ENCODE measurements around the gene HDHD2. TPM values are rescaled to one million over a fixed set of nuclear protein-coding genes. Genes with fewer than 3 reads are reported as not detected.

Gene HDHD2
- total and polyA plus RNA-seq, 4 donors, result 17.0 to 23.0 (median 18.5) TPM

DNA sequence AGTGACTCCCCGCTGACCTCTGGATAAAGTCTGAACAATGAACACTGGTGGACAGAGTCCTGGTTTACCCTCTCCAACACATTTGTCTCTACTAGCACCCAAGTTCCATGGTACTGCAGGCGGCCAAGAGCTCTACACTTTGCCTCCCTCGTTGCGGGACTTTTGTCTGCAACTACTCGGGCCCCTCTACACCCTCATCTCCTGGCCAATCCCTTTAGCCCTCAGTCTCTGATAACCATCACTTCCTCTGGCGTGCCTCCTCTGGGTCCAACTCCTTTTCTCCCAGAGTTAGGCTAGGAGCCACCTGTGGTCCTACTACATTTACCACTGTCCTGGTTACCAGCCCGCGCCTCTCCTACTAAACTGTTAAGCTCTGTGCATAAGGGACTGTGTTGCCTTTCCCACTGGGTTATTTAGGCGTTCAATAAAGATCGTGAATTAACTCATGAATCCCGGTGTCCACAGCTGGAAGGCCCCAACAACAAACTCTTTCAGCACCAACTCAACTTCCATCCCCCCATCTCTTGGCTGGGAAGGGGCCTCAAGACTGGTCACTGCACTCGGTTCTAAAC is 757 bp downstream of the HDHD2 start:
- TF ChIP-seq, protein P1, sequence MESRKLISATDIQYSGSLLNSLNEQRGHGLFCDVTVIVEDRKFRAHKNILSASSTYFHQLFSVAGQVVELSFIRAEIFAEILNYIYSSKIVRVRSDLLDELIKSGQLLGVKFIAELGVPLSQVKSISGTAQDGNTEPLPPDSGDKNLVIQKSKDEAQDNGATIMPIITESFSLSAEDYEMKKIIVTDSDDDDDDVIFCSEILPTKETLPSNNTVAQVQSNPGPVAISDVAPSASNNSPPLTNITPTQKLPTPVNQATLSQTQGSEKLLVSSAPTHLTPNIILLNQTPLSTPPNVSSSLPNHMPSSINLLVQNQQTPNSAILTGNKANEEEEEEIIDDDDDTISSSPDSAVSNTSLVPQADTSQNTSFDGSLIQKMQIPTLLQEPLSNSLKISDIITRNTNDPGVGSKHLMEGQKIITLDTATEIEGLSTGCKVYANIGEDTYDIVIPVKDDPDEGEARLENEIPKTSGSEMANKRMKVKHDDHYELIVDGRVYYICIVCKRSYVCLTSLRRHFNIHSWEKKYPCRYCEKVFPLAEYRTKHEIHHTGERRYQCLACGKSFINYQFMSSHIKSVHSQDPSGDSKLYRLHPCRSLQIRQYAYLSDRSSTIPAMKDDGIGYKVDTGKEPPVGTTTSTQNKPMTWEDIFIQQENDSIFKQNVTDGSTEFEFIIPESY (IDR thresholded peaks at IDR 0.05), result no peak
- TF ChIP-seq, protein P2, sequence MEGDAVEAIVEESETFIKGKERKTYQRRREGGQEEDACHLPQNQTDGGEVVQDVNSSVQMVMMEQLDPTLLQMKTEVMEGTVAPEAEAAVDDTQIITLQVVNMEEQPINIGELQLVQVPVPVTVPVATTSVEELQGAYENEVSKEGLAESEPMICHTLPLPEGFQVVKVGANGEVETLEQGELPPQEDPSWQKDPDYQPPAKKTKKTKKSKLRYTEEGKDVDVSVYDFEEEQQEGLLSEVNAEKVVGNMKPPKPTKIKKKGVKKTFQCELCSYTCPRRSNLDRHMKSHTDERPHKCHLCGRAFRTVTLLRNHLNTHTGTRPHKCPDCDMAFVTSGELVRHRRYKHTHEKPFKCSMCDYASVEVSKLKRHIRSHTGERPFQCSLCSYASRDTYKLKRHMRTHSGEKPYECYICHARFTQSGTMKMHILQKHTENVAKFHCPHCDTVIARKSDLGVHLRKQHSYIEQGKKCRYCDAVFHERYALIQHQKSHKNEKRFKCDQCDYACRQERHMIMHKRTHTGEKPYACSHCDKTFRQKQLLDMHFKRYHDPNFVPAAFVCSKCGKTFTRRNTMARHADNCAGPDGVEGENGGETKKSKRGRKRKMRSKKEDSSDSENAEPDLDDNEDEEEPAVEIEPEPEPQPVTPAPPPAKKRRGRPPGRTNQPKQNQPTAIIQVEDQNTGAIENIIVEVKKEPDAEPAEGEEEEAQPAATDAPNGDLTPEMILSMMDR (IDR thresholded peaks at IDR 0.05; ENCODE audit: low read depth, low read length, missing input control), result no peak
- no peak for TF ChIP-seq EGR1 (IDR thresholded peaks at IDR 0.05; ENCODE audit: low read depth in 2 of 2)
- no peak for TF ChIP-seq FOXA2 (IDR thresholded peaks at IDR 0.05)
- no peak for TF ChIP-seq JUND (IDR thresholded peaks at IDR 0.05)
- no peak for TF ChIP-seq TAF1 (conservative IDR thresholded peaks at IDR 0.05)
- TF ChIP-seq RXRA (IDR thresholded peaks at IDR 0.05), result no peak
- no peak for TF ChIP-seq GABPA (IDR thresholded peaks at IDR 0.05 in 1 of 2, conservative IDR thresholded peaks at IDR 0.05 in 1 of 2)
- TF ChIP-seq RAD21 (IDR thresholded peaks at IDR 0.05), result no peak
- TF ChIP-seq, protein P3, sequence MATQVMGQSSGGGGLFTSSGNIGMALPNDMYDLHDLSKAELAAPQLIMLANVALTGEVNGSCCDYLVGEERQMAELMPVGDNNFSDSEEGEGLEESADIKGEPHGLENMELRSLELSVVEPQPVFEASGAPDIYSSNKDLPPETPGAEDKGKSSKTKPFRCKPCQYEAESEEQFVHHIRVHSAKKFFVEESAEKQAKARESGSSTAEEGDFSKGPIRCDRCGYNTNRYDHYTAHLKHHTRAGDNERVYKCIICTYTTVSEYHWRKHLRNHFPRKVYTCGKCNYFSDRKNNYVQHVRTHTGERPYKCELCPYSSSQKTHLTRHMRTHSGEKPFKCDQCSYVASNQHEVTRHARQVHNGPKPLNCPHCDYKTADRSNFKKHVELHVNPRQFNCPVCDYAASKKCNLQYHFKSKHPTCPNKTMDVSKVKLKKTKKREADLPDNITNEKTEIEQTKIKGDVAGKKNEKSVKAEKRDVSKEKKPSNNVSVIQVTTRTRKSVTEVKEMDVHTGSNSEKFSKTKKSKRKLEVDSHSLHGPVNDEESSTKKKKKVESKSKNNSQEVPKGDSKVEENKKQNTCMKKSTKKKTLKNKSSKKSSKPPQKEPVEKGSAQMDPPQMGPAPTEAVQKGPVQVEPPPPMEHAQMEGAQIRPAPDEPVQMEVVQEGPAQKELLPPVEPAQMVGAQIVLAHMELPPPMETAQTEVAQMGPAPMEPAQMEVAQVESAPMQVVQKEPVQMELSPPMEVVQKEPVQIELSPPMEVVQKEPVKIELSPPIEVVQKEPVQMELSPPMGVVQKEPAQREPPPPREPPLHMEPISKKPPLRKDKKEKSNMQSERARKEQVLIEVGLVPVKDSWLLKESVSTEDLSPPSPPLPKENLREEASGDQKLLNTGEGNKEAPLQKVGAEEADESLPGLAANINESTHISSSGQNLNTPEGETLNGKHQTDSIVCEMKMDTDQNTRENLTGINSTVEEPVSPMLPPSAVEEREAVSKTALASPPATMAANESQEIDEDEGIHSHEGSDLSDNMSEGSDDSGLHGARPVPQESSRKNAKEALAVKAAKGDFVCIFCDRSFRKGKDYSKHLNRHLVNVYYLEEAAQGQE (IDR thresholded peaks at IDR 0.05), result no peak
- TF ChIP-seq HNF4G (IDR thresholded peaks at IDR 0.05), result no peak
- TF ChIP-seq YY1 (IDR thresholded peaks at IDR 0.05), result no peak
- TF ChIP-seq, protein P4, sequence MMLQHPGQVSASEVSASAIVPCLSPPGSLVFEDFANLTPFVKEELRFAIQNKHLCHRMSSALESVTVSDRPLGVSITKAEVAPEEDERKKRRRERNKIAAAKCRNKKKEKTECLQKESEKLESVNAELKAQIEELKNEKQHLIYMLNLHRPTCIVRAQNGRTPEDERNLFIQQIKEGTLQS (IDR thresholded peaks at IDR 0.05), result no peak
- TF ChIP-seq FOXA1 (IDR thresholded peaks at IDR 0.05), result no peak
- WGBS, result 29% methylated on average over 12 of the region's 12 CpGs

DNA sequence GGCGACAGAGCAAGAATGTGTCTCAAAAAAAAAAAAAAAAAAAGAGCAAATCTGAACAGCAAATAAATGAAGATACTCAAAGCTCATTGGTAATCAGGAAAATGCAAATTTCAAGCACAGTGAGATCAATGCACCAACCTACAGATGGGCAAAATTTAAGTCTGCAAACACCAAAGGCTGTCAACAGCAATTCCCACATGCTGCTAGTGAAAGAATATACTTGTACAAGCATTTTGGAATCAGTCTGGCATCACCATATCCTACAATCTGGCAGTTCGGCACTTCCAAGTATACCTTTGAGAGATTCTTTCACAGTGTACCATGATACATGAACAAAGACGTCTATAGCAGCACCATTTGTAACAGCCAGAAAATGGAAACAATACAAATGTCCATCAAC is 4.1 kb downstream of the HDHD2 start:
- Histone ChIP-seq H3K4me3 (ENCODE audit: low read depth in 1 of 3, low read length in 3 of 3) (no peak overlapping the region), H3K9me3 (ENCODE audit: control insufficient read depth in 4 of 4, low read length in 3 of 4) (no peaks in the 10 kb centered on the region), H3K4me1 (ENCODE audit: control insufficient read depth in 4 of 4, insufficient read depth in 4 of 4, low read length in 3 of 4) (peaks cover 2 to 14% (median 6%) of the 10 kb centered on the region in 4 donors), H3K9ac (ENCODE audit: low read depth in 1 of 2, low read length in 2 of 2) (no peak overlapping the region), H3K27me3 (ENCODE audit: control insufficient read depth in 4 of 4, insufficient read depth in 4 of 4, low read length in 3 of 4) (no peaks in the 10 kb centered on the region), H3K27ac (ENCODE audit: low read depth in 1 of 2, low read length in 2 of 2) (no peak overlapping the region), H3K36me3 (ENCODE audit: control insufficient read depth in 4 of 4, insufficient read depth in 3 of 4, low read depth in 1 of 4, low read length in 3 of 4) (no peaks in the 10 kb centered on the region)
- WGBS, result 97% methylated on average over 3 of the region's 3 CpGs
- DNase-seq (ENCODE audit: low spot score), result no peak
- TF ChIP-seq YY1 (IDR thresholded peaks at IDR 0.05) (no peak), NR2F2 (IDR thresholded peaks at IDR 0.05) (no peak), RAD21 (IDR thresholded peaks at IDR 0.05) (no peak), HNF4A (conservative IDR thresholded peaks at IDR 0.05) (no peak), JUND (IDR thresholded peaks at IDR 0.05) (no peak), HNF4G (IDR thresholded peaks at IDR 0.05) (no peak), GABPA (IDR thresholded peaks at IDR 0.05 in 1 of 2, conservative IDR thresholded peaks at IDR 0.05 in 1 of 2) (no peak), TAF1 (conservative IDR thresholded peaks at IDR 0.05) (no peak)
- TF ChIP-seq, protein P3 (IDR thresholded peaks at IDR 0.05), result no peak
- TF ChIP-seq, protein P1 (IDR thresholded peaks at IDR 0.05), result no peak
- TF ChIP-seq, protein P5, sequence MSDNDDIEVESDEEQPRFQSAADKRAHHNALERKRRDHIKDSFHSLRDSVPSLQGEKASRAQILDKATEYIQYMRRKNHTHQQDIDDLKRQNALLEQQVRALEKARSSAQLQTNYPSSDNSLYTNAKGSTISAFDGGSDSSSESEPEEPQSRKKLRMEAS (IDR thresholded peaks at IDR 0.05), result no peak

More for the DNA sequence above, 757 bp downstream of the HDHD2 start:
- Histone ChIP-seq H3K27ac (ENCODE audit: low read depth in 1 of 2, low read length in 2 of 2) (peak overlapping the region; percentile 88 to 90), H3K36me3 (ENCODE audit: control insufficient read depth in 4 of 4, insufficient read depth in 3 of 4, low read depth in 1 of 4, low read length in 3 of 4) (peaks cover 1 to 9% (median 4%) of the 10 kb centered on the region in 4 donors), H3K4me3 (ENCODE audit: low read depth in 1 of 3, low read length in 3 of 3) (peak overlapping the region; percentile 75 to 91 (median 77)), H3K9me3 (ENCODE audit: control insufficient read depth in 4 of 4, low read length in 3 of 4) (no peaks in the 10 kb centered on the region), H3K27me3 (ENCODE audit: control insufficient read depth in 4 of 4, insufficient read depth in 4 of 4, low read length in 3 of 4) (no peaks in the 10 kb centered on the region), H3K9ac (ENCODE audit: low read depth in 1 of 2, low read length in 2 of 2) (peak overlapping the region; percentile 6 to 87), H3K4me1 (ENCODE audit: control insufficient read depth in 4 of 4, insufficient read depth in 4 of 4, low read length in 3 of 4) (peaks cover 1 to 17% (median 10%) of the 10 kb centered on the region in 4 donors)
- peak; percentile 39 for DNase-seq (ENCODE audit: low spot score)

Data from liver (tissue), 9 donors.